Activated naive CD8-positive, alpha-beta T cell treated with anti-CD3 and anti-CD28 coated beads, Interleukin-2, amount 50 U/mL, for 24 hours (primary cell): Measurements from ENCODE around the gene LINC01488.

Source experiments
- ATAC-seq: fragments of 150-1000 bp; cut with Tn5 transposase; one replicate; pipeline ENCODE4 v1.10.0; 2021
- DNase-seq: peaks from one replicate; pipeline ENCODE4 v3.0.0; 2021
- H3K27ac Mint-ChIP-seq: one replicate; pipeline ENCODE4 v1.8.0; 2021; ENCODE audit warnings: mild to moderate bottlenecking, mixed read lengths
- H3K27me3 Mint-ChIP-seq: one replicate; pipeline ENCODE4 v1.8.0; 2021; ENCODE audit warnings: mixed read lengths
- H3K36me3 Mint-ChIP-seq: one replicate; pipeline ENCODE4 v1.8.0; 2021; ENCODE audit warnings: low read depth, mixed read lengths
- H3K4me1 Mint-ChIP-seq: one replicate; pipeline ENCODE4 v1.8.0; 2021; ENCODE audit warnings: mixed read lengths
- H3K4me3 Mint-ChIP-seq: one replicate; pipeline ENCODE4 v1.8.0; 2021; ENCODE audit warnings: mild to moderate bottlenecking, moderate library complexity, mixed read lengths
- H3K9me3 Mint-ChIP-seq: one replicate; pipeline ENCODE4 v1.8.0; 2021; ENCODE audit warnings: mixed read lengths

The LINC01488 gene

GRCh38 chr11:69537855-69538640 lies 56.6 kb downstream of the LINC01488 start:
- DNase-seq (no peak), ATAC-seq (no peak)
- Mint-ChIP-seq H3K9me3 (no peaks in the 10 kb centered on the region), H3K27ac (no peak overlapping the region), H3K36me3 (no peaks in the 10 kb centered on the region), H3K4me3 (no peak overlapping the region), H3K27me3 (peaks cover 12% of the 10 kb centered on the region), H3K4me1 (peaks cover 5% of the 10 kb centered on the region)

GRCh38 chr11:69538854-69539253 lies 57.4 kb downstream of the LINC01488 start:
- ATAC-seq (no peak), DNase-seq (no peak)
- Mint-ChIP-seq H3K4me3 (no peak overlapping the region), H3K36me3 (no peaks in the 10 kb centered on the region), H3K27ac (no peak overlapping the region), H3K9me3 (no peaks in the 10 kb centered on the region), H3K27me3 (peaks cover 13% of the 10 kb centered on the region), H3K4me1 (peaks cover 5% of the 10 kb centered on the region)

DNA sequence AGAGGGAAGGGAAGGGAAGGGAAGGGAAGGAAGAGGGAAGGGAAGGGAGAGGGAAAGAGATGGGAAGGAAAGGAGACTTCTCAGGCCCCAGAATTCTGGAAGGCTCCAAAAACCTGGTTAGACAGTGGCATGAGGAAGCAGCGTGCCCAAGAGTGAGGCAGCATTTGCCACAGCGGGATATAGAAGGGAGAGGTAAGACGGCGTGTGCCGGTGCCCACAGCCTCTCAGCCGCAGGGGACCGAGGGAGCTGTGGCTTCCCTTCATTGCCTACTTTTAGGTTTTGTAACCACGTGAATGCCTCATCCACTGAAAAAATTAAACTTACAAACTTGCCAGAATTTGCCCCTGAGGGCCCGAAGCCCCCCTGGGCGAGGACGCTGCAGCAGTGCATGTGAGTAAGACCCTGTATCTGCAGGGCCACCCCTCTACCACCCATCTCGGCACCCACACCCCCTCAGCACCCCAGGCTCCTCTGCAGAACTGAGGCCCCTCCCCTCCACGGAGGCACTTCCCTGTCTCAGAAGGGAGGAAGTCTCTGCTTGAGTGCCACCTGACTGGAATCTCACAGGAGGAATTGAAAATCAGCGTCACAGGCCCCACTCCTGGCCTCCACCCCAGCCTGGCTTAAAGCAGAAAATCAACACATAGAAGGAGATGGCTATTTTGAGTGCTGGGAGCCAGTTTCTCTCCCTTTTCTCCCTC lies 58.1 kb downstream of the LINC01488 start:
- DNase-seq (no peak), ATAC-seq (no peak)
- Mint-ChIP-seq H3K4me1 (peaks cover 5% of the 10 kb centered on the region), H3K4me3 (no peak overlapping the region), H3K9me3 (no peaks in the 10 kb centered on the region), H3K27ac (no peak overlapping the region), H3K27me3 (peaks cover 20% of the 10 kb centered on the region), H3K36me3 (no peaks in the 10 kb centered on the region)

DNA sequence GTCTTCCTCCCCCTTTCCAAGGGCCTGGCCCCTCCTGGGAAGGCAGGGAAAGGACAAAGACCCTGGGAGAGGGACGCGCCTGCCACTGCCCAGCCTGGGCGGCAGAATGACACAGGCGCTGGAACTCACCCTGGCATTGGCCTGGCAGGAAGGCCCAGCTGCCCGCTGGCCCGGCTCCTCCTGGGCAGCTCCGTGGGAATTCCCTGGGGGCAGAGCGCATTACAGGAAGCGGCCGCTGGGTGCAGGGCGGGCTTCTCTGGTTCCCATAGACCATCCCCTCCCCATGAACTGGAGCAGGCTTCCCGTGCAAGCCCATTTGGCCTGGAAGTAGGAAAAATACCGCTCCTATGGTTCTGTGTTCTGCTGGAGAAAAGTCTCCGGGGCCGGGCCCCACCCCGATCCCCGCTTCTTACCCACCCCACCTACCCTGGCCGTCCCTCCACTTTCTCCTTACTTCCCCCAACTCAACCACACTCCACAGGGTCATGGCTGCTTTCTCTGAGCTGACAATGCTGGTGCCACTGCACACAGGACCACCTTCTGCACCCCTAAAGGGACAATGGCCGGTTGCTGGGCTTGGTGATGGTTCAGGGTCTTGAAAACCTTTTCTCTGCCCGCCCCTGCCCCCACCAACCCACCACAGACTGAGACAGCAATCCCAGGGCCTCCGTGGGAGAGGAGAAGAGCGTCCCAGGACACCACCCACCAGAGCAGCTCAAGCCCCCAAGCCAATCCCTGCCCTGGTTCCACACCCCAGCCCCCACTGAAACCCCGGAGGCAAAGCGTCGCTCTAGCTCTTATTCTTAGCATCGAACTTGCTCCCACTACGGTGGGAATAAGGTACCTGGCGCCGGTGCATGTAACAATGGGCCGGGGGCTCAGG lies 58.9 kb downstream of the LINC01488 start:
- Mint-ChIP-seq H3K4me3 (no peak overlapping the region), H3K36me3 (no peaks in the 10 kb centered on the region), H3K27ac (no peak overlapping the region), H3K9me3 (no peaks in the 10 kb centered on the region), H3K4me1 (peaks cover 6% of the 10 kb centered on the region), H3K27me3 (peaks cover 25% of the 10 kb centered on the region)
- DNase-seq (no peak), ATAC-seq (no peak)

DNA sequence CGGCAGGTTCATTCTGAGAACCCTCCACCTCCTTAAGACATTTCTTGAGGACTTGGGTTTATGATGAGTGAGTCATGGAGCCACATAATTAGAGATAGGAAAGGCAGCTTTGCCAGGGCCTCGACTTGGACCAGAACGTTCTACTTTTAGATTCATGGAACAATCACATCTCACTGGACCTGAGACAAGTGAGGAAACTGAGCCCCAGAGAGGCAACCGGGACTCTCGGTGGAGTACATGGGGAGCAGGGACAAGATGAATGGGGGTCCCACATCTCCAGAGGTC lies 59.5 kb downstream of the LINC01488 start:
- Mint-ChIP-seq H3K27ac (no peak overlapping the region), H3K36me3 (no peaks in the 10 kb centered on the region), H3K4me1 (peaks cover 7% of the 10 kb centered on the region), H3K4me3 (no peak overlapping the region), H3K9me3 (no peaks in the 10 kb centered on the region), H3K27me3 (peaks cover 25% of the 10 kb centered on the region)
- DNase-seq (no peak), ATAC-seq (no peak)

DNA sequence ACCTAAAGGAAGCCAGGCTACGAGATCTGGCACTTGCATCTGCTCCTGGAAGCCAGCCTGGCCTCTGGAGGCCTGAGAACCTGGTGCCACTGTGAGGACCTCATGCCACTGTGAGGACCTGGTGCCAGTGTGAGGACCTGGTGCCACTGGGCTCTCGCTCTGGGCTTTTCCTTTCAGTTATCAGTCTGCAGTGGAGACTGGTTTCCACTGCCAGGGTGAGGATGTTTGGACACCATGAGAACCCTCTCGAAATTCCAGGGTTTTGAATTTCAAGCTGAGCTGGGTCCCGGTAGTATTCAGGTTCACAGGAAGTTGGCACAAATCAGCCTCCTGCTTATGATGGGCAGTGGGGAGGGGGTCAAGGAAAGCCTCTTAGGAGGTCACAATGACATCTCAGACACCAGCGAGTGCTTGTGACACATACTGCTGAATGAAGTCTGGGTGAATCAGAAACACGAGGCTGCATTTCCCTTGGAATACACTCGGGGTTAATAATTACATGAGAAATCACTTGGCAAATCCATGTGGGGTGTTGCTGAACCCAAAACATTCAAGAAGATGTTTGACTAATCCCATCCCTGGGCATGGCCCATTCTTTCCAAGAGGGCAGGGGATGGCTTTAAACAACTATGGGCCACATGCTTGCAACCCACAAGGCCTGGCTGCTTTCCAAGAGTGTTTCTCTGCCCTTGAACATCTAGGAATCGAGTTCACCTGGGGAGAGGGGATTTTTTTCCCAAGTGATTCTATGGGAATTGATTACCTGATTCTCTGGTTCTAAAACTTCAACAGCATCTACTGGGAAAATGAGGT lies 60.2 kb downstream of the LINC01488 start:
- Mint-ChIP-seq H3K36me3 (no peaks in the 10 kb centered on the region), H3K9me3 (no peaks in the 10 kb centered on the region), H3K27me3 (peaks cover 25% of the 10 kb centered on the region), H3K27ac (no peak overlapping the region), H3K4me3 (no peak overlapping the region), H3K4me1 (peaks cover 14% of the 10 kb centered on the region)
- DNase-seq (no peak), ATAC-seq (no peak)

- Mint-ChIP-seq H3K27me3 (peaks cover 25% of the 10 kb centered on the region), H3K4me1 (peaks cover 22% of the 10 kb centered on the region), H3K4me3 (no peak overlapping the region), H3K9me3 (no peaks in the 10 kb centered on the region), H3K27ac (no peak overlapping the region), H3K36me3 (no peaks in the 10 kb centered on the region)
- ATAC-seq (no peak), DNase-seq (no peak)
Measured at GRCh38 chr11:69542314-69543168, 61.1 kb downstream of the LINC01488 start.
